Endothelial cell of umbilical vein (primary cell): ENCODE results near the gene NAALAD2. TPM values are rescaled to one million over a fixed set of nuclear protein-coding genes. Genes with fewer than 3 reads are reported as not detected.

ENCODE experiments used
- BruUV-seq: library from RNA; stranded (reverse); fragments of 400-500 nt; replicated peaks from 2 replicates; lab custom pipeline; 2021; lab: Mats Ljungman, UMichigan
- CTCF ChIA-PET: fragments of 300-600, 350-600 bp; sonication (Branson Sonifier 250); formaldehyde crosslinking; loops from one replicate; lab custom pipeline; 2021; ENCODE audit warnings: antibody characterized with exemption, inconsistent platforms; lab: Charles Lee
- POLR2A ChIA-PET: fragments of 300-600, 350-600 bp; sonication (Branson Sonifier 250); formaldehyde crosslinking; loops from one replicate; lab custom pipeline; 2021; ENCODE audit warnings: antibody characterized with exemption, inconsistent platforms; lab: Charles Lee
- DNase-seq: peaks from one replicate; pipeline ENCODE4 v3.0.0-alpha.2; 2011; ENCODE audit warnings: low read depth, low spot score
- FAIRE-seq: peaks from 2 replicates; lab custom pipeline; 2011; peaks lifted over from hg19 to GRCh38; lab: Jason Lieb, UNC
- H2AFZ ChIP-seq: 2 replicates; pipeline ENCODE4 v1.6.0; 2012; ENCODE audit warnings: low read depth, low read length, control low read depth, inconsistent platforms
- H3K27ac ChIP-seq: 2 replicates; pipeline ENCODE4 v1.5.1; 2011; ENCODE audit warnings: low read depth, mild to moderate bottlenecking, control low read depth, low read length, moderate library complexity; ENCODE audit not compliant: insufficient read depth
- H3K27me3 ChIP-seq, 2 experiments: 2 replicates each; pipeline versions ENCODE4 v1.6.0 to v1.6.1; 2011; ENCODE audit warnings: low read length in 2 of 2, mixed read lengths in 1 of 2; ENCODE audit not compliant: control insufficient read depth in 2 of 2, insufficient read depth in 2 of 2
- H3K36me3 ChIP-seq, 2 experiments: 2 replicates in 1 of 2; 3 replicates in 1 of 2; pipeline ENCODE4 v1.5.1; 2011; ENCODE audit warnings: low read length in 2 of 2, mild to moderate bottlenecking in 1 of 2, moderate library complexity in 1 of 2; ENCODE audit not compliant: control insufficient read depth in 2 of 2, insufficient read depth in 2 of 2; ENCODE audit errors: extremely low read depth in 1 of 2
- H3K4me1 ChIP-seq: 3 replicates; pipeline ENCODE4 v1.5.1; 2011; ENCODE audit warnings: mild to moderate bottlenecking, low read length; ENCODE audit not compliant: control insufficient read depth, insufficient read depth; ENCODE audit errors: extremely low read depth
- H3K4me2 ChIP-seq: 2 replicates; pipeline ENCODE4 v1.6.1; 2011; ENCODE audit warnings: low read length, control low read depth, mixed read lengths; ENCODE audit not compliant: insufficient read depth
- H3K4me3 ChIP-seq, 3 experiments: fragments of 200-600 bp in 1 of 3; sonication (generic), shearing (Covaris generic) in 1 of 3; replicated peaks in 1 of 3; 2 replicates each; pipeline ENCODE4 v1.5.1; 2011 to 2016; ENCODE audit warnings: control low read depth in 3 of 3, low read length in 3 of 3, mild to moderate bottlenecking in 2 of 3, inconsistent platforms in 1 of 3, low read depth in 1 of 3, moderate library complexity in 1 of 3; ENCODE audit not compliant: insufficient read depth in 1 of 3
- H3K79me2 ChIP-seq: 2 replicates; pipeline ENCODE4 v1.6.0; 2012; ENCODE audit warnings: low read length, inconsistent platforms; ENCODE audit not compliant: control insufficient read depth, insufficient read depth
- H3K9ac ChIP-seq: replicated peaks from 2 replicates; pipeline ENCODE3; 2011; ENCODE audit warnings: low read length, control low read depth; ENCODE audit not compliant: insufficient read depth; ENCODE audit errors: extremely low read depth
- H3K9me1 ChIP-seq: replicated peaks from 3 replicates; pipeline ENCODE4 v1.6.0; 2011; ENCODE audit warnings: mild to moderate bottlenecking, low read length; ENCODE audit not compliant: control insufficient read depth, insufficient read depth; ENCODE audit errors: extremely low read depth
- H3K9me3 ChIP-seq: replicated peaks from 2 replicates; pipeline ENCODE4 v1.5.1; 2012; ENCODE audit warnings: low read length, inconsistent platforms; ENCODE audit not compliant: control insufficient read depth, insufficient read depth
- H4K20me1 ChIP-seq: replicated peaks from 2 replicates; pipeline ENCODE3; 2011; ENCODE audit warnings: mild to moderate bottlenecking, low read length; ENCODE audit not compliant: control insufficient read depth, insufficient read depth; ENCODE audit errors: extremely low read depth
- EZH2 ChIP-seq: IDR thresholded peaks from 2 replicates; pipeline ENCODE4 v1.6.1; 2012; ENCODE audit warnings: borderline replicate concordance, low read depth, mild to moderate bottlenecking, moderate library complexity, low read length, inconsistent platforms; ENCODE audit not compliant: severe bottlenecking
- FOS ChIP-seq: IDR thresholded peaks from 2 replicates; pipeline ENCODE4 v1.6.1; 2011; ENCODE audit warnings: mild to moderate bottlenecking, low read length, moderate library complexity, borderline replicate concordance; ENCODE audit not compliant: insufficient read depth
- JUN ChIP-seq: IDR thresholded peaks from 2 replicates; pipeline ENCODE4 v1.6.1; 2011; ENCODE audit warnings: borderline replicate concordance, low read depth; ENCODE audit not compliant: insufficient read length, insufficient read depth
- MYC ChIP-seq: IDR thresholded peaks from one replicate; pipeline ENCODE4 v1.6.1; 2011; ENCODE audit warnings: mild to moderate bottlenecking, low read depth, low read length
- POLR2AphosphoS5 ChIP-seq: IDR thresholded peaks from 2 replicates; pipeline ENCODE4 v1.6.1; 2012; ENCODE audit warnings: low read depth, mild to moderate bottlenecking, control low read depth, low read length, moderate library complexity; ENCODE audit not compliant: insufficient read depth
- dilution Hi-C: fragments of 300-500 bp; cut with MboI; formaldehyde crosslinking; loops from one replicate; pipeline ENCODE4 v1.15.0; 2019; ENCODE audit warnings: low sequenced_read_pairs; ENCODE audit not compliant: extremely low pct_ligation_motif_present
- intact Hi-C: fragments of 100-400 bp; cut with micrococcal nuclease; formaldehyde crosslinking; loops from one replicate; pipeline ENCODE4 v1.10.0; 2022
- polyA plus RNA-seq, 4 experiments: library from polyadenylated mRNA; depleted of rRNA in 3 of 4; stranded (reverse) in 3 of 4; unstranded in 1 of 4; fragments of >200 nt; gene quantifications; 2 replicates each; pipeline versions ENCODE4 v1.2.1 to v1.2.3, GENCODE V29; 2011 to 2012; ENCODE audit warnings: missing spikeins in 1 of 4
- total RNA-seq: library from RNA; stranded (reverse); gene quantifications from 2 replicates; pipeline ENCODE4 v1.2.3, GENCODE V29; 2021
- TF ChIP-seq, protein P1 (sequence below), 2 donors: IDR thresholded peaks; 1 replicate in 1 of 2; 2 replicates in 1 of 2; pipeline ENCODE4 v1.5.1; 2011; ENCODE audit warnings: low read length in 2 of 2, mild to moderate bottlenecking in 2 of 2, moderate library complexity in 2 of 2, control low read depth in 1 of 2, inconsistent platforms in 1 of 2, low read depth in 1 of 2; ENCODE audit not compliant: insufficient read depth in 1 of 2; ENCODE audit errors: extremely low read depth in 1 of 2

NAALAD2 gene
- total and polyA plus RNA-seq, 2 donors (not counting 3 experiments of a cell fraction or from before 2014, with no cell fraction given) = 0.66 to 1.1 TPM

DNA sequence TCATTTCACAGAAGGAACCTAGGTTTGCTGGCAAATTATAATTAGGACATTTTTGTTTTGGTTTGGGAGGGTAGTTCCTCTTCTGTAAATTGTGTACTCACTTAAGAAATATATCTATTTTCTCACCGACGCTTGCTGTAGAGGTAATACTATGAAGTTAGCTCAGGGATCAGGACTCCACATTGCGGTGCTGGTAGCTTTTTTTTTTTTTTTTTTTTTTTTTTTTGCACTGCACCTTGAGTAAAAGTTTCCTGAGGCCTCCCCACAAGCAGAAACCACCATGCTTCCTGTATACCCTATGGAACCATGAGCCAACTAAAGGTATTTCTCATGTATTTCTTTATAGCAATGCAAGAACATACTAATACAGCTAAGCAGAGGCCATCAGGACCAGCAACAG, 34.0 kb upstream of the NAALAD2 start:
- FAIRE-seq (no peak), DNase-seq (no peak)
- Histone ChIP-seq H3K9me1 (no peaks in the 10 kb centered on the region), H4K20me1 (no peaks in the 10 kb centered on the region), H3K4me1 (no peaks in the 10 kb centered on the region), H3K4me2 (no peak overlapping the region), H3K4me3 (no peak overlapping the region), H3K9me3 (no peaks in the 10 kb centered on the region), H3K27me3 (no peaks in the 10 kb centered on the region), H3K79me2 (no peaks in the 10 kb centered on the region), H2AFZ (no peak overlapping the region), H3K27ac (no peak overlapping the region), H3K9ac (no peak overlapping the region), H3K36me3 (no peaks in the 10 kb centered on the region)
- no TSS peak for BruUV-seq
- dilution Hi-C loops (no loop called here), intact Hi-C loops (no loop called here)
- CTCF ChIA-PET = no interaction called here
- TF ChIP-seq EZH2 (no peak), MYC (no peak), POLR2AphosphoS5 (no peak), JUN (no peak), FOS (no peak)
- POLR2A ChIA-PET = no interaction called here

DNA sequence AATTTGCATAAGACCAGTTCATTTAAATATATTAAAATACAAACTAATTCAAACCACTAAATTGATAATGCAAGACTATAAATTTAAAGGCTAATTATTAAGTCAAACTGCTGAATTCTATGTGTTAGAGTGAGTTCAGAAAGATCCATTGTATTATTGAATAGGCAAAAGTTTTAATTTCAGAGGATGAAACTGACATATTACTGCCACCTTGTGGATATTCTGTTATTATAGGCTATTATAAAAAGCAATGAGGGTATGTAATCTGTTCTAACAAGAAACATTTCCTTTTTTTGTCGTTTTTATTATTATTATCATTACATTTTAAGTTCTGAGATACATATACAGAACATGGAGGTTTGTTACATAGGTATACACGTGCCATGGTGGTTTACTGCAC, 20.9 kb upstream of the NAALAD2 start:
- Histone ChIP-seq H3K9me3 (no peaks in the 10 kb centered on the region), H3K9me1 (no peaks in the 10 kb centered on the region), H3K79me2 (no peaks in the 10 kb centered on the region), H3K9ac (no peak overlapping the region), H3K4me1 (no peaks in the 10 kb centered on the region), H3K36me3 (no peaks in the 10 kb centered on the region), H3K4me3 (no peak overlapping the region), H3K27ac (no peak overlapping the region), H3K4me2 (no peak overlapping the region), H3K27me3 (peaks cover 0 to 2% of the 10 kb centered on the region in 2 experiments), H2AFZ (no peak overlapping the region), H4K20me1 (no peaks in the 10 kb centered on the region)
- intact Hi-C loops (loop anchor here (10.0 kb wide), 1 partner anchor 439 kb away; no protein-coding TSS in a partner anchor), dilution Hi-C loops (no loop called here)
- DNase-seq (peak; percentile 20), FAIRE-seq (no peak)
- BruUV-seq = no TSS peak
- ChIA-PET POLR2A (no interaction called here), CTCF (interaction anchor here (0.6 to 1.6 kb wide), 8 partner anchors 9 to 1016 kb away, joined by 3 to 10 read pairs (median 4); no protein-coding TSS in a partner anchor)
- TF ChIP-seq POLR2AphosphoS5 = no peak
- TF ChIP-seq, protein P1, sequence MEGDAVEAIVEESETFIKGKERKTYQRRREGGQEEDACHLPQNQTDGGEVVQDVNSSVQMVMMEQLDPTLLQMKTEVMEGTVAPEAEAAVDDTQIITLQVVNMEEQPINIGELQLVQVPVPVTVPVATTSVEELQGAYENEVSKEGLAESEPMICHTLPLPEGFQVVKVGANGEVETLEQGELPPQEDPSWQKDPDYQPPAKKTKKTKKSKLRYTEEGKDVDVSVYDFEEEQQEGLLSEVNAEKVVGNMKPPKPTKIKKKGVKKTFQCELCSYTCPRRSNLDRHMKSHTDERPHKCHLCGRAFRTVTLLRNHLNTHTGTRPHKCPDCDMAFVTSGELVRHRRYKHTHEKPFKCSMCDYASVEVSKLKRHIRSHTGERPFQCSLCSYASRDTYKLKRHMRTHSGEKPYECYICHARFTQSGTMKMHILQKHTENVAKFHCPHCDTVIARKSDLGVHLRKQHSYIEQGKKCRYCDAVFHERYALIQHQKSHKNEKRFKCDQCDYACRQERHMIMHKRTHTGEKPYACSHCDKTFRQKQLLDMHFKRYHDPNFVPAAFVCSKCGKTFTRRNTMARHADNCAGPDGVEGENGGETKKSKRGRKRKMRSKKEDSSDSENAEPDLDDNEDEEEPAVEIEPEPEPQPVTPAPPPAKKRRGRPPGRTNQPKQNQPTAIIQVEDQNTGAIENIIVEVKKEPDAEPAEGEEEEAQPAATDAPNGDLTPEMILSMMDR (IDR thresholded peaks at IDR 0.05; ENCODE audit: extremely low read depth in 1 of 2, insufficient read depth in 1 of 2, low read depth in 1 of 2, low read length in 2 of 2) = peak in 1 of 2 donors; percentile 15
